HG03558 (cell line): ENCODE results near the gene RPL22L1.
"Not testable (repeated sequence)": the region's sequence is repeated elsewhere in the genome, so short reads cannot be mapped to it uniquely, and the experiment has no call there.

Source experiments
- ATAC-seq: cut with Tn5 transposase; IDR thresholded peaks from one replicate; pipeline ENCODE4 v1.9.1; 2021; ENCODE audit warnings: moderate number of reproducible peaks; ENCODE audit not compliant: unreplicated experiment; ENCODE audit errors: extremely low read depth

RPL22L1 gene

GRCh38 chr3:170836491-170836890, 33.5 kb downstream of the RPL22L1 start:
- ATAC-seq: no peak

- ATAC-seq: no peak
Measured at GRCh38 chr3:170835336-170835735, 34.7 kb downstream of the RPL22L1 start.

DNA sequence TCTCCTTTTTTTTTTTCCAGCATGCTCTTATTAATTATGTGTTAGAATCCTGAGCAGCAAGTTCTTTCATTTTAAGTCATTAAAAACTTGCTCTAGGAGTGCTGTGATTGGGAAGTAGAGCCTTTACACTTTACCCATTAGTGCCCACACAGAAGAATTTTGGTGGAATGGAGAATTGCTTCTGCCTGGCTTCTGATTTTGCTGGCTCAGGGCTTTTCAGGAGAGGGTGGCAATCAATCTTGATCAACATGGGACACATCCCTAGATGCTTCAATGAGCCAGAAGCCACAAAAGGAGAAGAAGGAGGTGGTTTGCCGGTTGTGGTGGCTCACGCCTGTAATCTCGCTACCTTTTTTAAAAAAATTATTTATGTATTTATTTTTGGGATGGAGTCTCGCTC, 39.4 kb downstream of the RPL22L1 start:
- ATAC-seq: no peak

GRCh38 chr3:170829546-170830272, 40.3 kb downstream of the RPL22L1 start:
- no peak for ATAC-seq

- no peak for ATAC-seq
Measured at GRCh38 chr3:170826047-170826446, 43.9 kb downstream of the RPL22L1 start.

DNA sequence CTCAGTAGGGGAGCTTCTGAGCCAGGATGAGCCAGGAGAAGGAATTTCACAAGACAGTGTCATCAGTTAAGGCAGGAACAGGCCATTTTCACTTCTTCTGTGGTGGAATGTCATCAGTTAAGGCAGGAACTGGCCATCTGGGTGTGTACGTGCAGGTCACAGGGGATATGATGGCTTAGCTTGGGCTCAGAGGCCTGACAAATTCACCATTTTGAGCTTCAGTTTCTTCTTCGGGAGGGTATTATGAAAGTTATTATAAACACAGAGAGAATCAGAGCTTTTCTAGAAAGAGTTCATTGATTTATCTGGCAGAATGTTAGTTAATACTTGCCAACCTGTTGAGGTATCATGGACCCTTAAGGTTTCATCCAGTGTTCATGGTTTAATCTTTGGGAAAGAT, 46.4 kb downstream of the RPL22L1 start:
- not testable (repeated sequence) for ATAC-seq

DNA sequence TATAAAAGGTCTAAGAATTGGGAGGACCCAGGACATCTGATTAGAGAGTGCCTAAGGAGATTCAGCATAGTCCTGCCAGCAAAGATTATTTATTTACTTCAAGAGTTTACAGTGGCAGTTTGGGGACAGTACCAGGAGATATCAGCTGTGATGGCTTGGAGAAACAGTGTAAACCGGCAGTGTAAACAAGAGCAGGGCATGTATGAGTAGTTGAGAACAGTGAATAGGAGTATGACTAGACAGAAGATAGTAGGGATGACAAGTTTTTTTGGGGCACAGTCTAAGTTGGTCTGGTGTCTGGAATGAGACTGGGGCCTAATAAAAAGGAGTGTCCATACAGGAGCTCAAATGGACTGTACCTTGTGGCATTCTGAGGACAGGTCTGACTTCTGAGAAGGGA, 51.7 kb downstream of the RPL22L1 start:
- ATAC-seq: not testable (repeated sequence)

- not testable (repeated sequence) for ATAC-seq
Measured at GRCh38 chr3:170817471-170817870, 52.5 kb downstream of the RPL22L1 start.

GRCh38 chr3:170816841-170817240, 53.2 kb downstream of the RPL22L1 start:
- no peak for ATAC-seq

GRCh38 chr3:170816341-170816740, 53.7 kb downstream of the RPL22L1 start:
- no peak for ATAC-seq

DNA sequence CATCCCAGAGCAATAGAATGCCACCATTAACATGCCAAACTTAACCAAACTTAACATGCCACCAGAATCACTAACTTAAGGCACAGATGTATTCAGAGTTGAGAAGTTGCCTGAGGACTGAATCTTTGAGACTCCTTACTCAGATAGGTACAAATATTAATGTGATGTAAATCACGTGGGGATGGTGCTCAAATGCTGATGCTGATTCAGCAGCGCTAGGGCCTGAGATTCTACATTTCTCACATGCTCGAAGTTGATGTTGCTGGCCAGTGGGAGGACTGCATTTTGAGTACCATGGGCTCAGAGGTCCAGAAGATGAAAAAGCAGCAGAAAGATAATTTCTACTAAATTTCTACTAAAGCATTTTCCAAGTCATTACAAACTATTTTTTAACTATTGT, 54.1 kb downstream of the RPL22L1 start:
- no peak for ATAC-seq

DNA sequence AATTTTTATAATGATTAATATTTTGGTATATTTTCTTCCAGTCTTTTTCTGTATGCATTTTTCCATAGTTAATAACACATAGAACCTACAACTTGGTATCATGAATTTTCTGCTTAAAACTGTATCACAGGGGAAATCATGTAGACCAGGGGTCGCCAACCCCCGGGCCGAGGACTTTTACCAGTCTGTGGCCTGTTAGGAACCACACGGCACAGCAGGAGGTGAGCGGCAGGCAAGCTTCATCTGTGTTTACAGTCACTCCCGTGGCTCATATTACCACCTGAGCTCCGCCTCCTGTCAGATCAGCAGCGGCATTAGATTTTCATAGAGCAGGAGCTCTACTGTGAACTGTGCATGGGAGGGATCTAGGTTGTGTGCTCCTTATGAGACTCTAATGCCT, 54.7 kb downstream of the RPL22L1 start:
- ATAC-seq: no peak
